ENCODE data around the gene OR52J3.

GRCh38 chr11:5004424-5005274 lies 41.7 kb upstream of the OR52J3 start:
- TF ChIP-seq POLR2A (IDR thresholded peaks at IDR 0.05): no peak
- TF ChIP-seq CTCF (IDR thresholded peaks at IDR 0.05): peak; percentile 40 to 68 (median 55)
